Measurements from ENCODE around the gene CTAGE1.
"Not testable (repeated sequence)": the region's sequence is repeated elsewhere in the genome, so short reads cannot be mapped to it uniquely, and the experiment has no call there.

Gene CTAGE1

GRCh38 chr18:22398464-22398863 is 19.3 kb downstream of the CTAGE1 start:
- H3K4me3 ChIP-seq, result no peak overlapping the region
- no peak overlapping the region for H3K27ac ChIP-seq

- no peak overlapping the region for H3K27ac ChIP-seq
- H3K4me3 ChIP-seq, result no peak overlapping the region
Measured at GRCh38 chr18:22394428-22394827, 23.3 kb downstream of the CTAGE1 start.

GRCh38 chr18:22393164-22393563 is 24.6 kb downstream of the CTAGE1 start:
- not testable (repeated sequence) for H3K4me3 ChIP-seq, H3K27ac ChIP-seq

GRCh38 chr18:22391407-22392345 is 26.0 kb downstream of the CTAGE1 start:
- Histone ChIP-seq H3K27ac (no peak overlapping the region), H3K4me3 (no peak overlapping the region)

- H3K27ac ChIP-seq, result no peak overlapping the region
- H3K4me3 ChIP-seq, result no peak overlapping the region
Measured at GRCh38 chr18:22387787-22388186, 29.9 kb downstream of the CTAGE1 start.

- Histone ChIP-seq H3K4me3 (no peak overlapping the region), H3K27ac (no peak overlapping the region)
Measured at GRCh38 chr18:22387364-22387763, 30.4 kb downstream of the CTAGE1 start.

GRCh38 chr18:22385718-22386117 is 32.0 kb downstream of the CTAGE1 start:
- no peak overlapping the region for H3K27ac ChIP-seq
- H3K4me3 ChIP-seq, result no peak overlapping the region

- Histone ChIP-seq H3K4me3 (no peak overlapping the region), H3K27ac (no peak overlapping the region)
Measured at GRCh38 chr18:22378672-22379282, 38.9 kb downstream of the CTAGE1 start.

GRCh38 chr18:22377769-22378168 is 39.9 kb downstream of the CTAGE1 start:
- Histone ChIP-seq H3K27ac (no peak overlapping the region), H3K4me3 (no peak overlapping the region)

GRCh38 chr18:22370414-22370813 is 47.3 kb downstream of the CTAGE1 start:
- H3K4me3 ChIP-seq, result no peak overlapping the region
- no peak overlapping the region for H3K27ac ChIP-seq

- Histone ChIP-seq H3K4me3 (no peak overlapping the region), H3K27ac (no peak overlapping the region)
Measured at GRCh38 chr18:22368021-22368420, 49.7 kb downstream of the CTAGE1 start.

GRCh38 chr18:22367303-22367702 is 50.4 kb downstream of the CTAGE1 start:
- H3K27ac ChIP-seq, result no peak overlapping the region
- H3K4me3 ChIP-seq, result no peak overlapping the region

GRCh38 chr18:22363867-22364463 is 53.8 kb downstream of the CTAGE1 start:
- no peak overlapping the region for H3K4me3 ChIP-seq
- H3K27ac ChIP-seq, result no peak overlapping the region
